Activated naive CD8-positive, alpha-beta T cell treated with anti-CD3 and anti-CD28 coated beads for 36 hours (primary cell): ENCODE results near the gene TDRD15. TPM values are rescaled to one million over a fixed set of nuclear protein-coding genes. Genes with fewer than 3 reads are reported as not detected.

Experiments used
- DNase-seq: peaks from one replicate; pipeline ENCODE4 v3.0.0; 2021
- H3K27ac Mint-ChIP-seq: one replicate; pipeline ENCODE4 v1.8.0; 2022; ENCODE audit warnings: mild to moderate bottlenecking, moderate library complexity, mixed read lengths
- H3K27me3 Mint-ChIP-seq: one replicate; pipeline ENCODE4 v1.8.0; 2022; ENCODE audit warnings: mild to moderate bottlenecking, mixed read lengths
- H3K36me3 Mint-ChIP-seq: one replicate; pipeline ENCODE4 v1.8.0; 2021; ENCODE audit warnings: mild to moderate bottlenecking, mixed read lengths
- H3K4me1 Mint-ChIP-seq: one replicate; pipeline ENCODE4 v1.8.0; 2021; ENCODE audit warnings: mixed read lengths
- H3K4me3 Mint-ChIP-seq: one replicate; pipeline ENCODE4 v1.8.0; 2022; ENCODE audit warnings: mild to moderate bottlenecking, moderate library complexity, mixed read lengths
- H3K9me3 Mint-ChIP-seq: one replicate; pipeline ENCODE4 v1.8.0; 2022; ENCODE audit warnings: mixed read lengths
- total RNA-seq, 2 experiments: library from RNA; stranded (reverse); gene quantifications; one replicate each; pipeline ENCODE4 v1.2.3, GENCODE V29; 2021

TDRD15 gene
- total RNA-seq, 2 experiments from 2014 or later = not detected

GRCh38 chr2:21165350-21165749 lies 41.6 kb downstream of the TDRD15 start:
- DNase-seq = no peak
- H3K4me3 Mint-ChIP-seq = no peak overlapping the region

GRCh38 chr2:21175895-21176646 lies 52.3 kb downstream of the TDRD15 start:
- H3K27ac Mint-ChIP-seq = no peak overlapping the region
- H3K4me1 Mint-ChIP-seq = no peaks in the 10 kb centered on the region
- no peak for DNase-seq
- no peaks in the 10 kb centered on the region for H3K36me3 Mint-ChIP-seq
- H3K9me3 Mint-ChIP-seq = no peaks in the 10 kb centered on the region
- H3K4me3 Mint-ChIP-seq = no peak overlapping the region
- no peaks in the 10 kb centered on the region for H3K27me3 Mint-ChIP-seq

More at GRCh38 chr2:21165350-21165749, 41.6 kb downstream of the TDRD15 start:
- Mint-ChIP-seq H3K27ac (no peak overlapping the region), H3K27me3 (no peaks in the 10 kb centered on the region), H3K4me1 (no peaks in the 10 kb centered on the region), H3K9me3 (peaks cover 2% of the 10 kb centered on the region), H3K36me3 (no peaks in the 10 kb centered on the region)

GRCh38 chr2:21181957-21182356 lies 58.2 kb downstream of the TDRD15 start:
- no peaks in the 10 kb centered on the region for H3K27me3 Mint-ChIP-seq
- no peak overlapping the region for H3K27ac Mint-ChIP-seq
- H3K4me1 Mint-ChIP-seq = no peaks in the 10 kb centered on the region
- H3K4me3 Mint-ChIP-seq = no peak overlapping the region
- DNase-seq = no peak
- no peaks in the 10 kb centered on the region for H3K36me3 Mint-ChIP-seq
- no peaks in the 10 kb centered on the region for H3K9me3 Mint-ChIP-seq

- Mint-ChIP-seq H3K4me1 (no peaks in the 10 kb centered on the region), H3K9me3 (no peaks in the 10 kb centered on the region), H3K36me3 (no peaks in the 10 kb centered on the region), H3K27ac (no peak overlapping the region), H3K27me3 (no peaks in the 10 kb centered on the region), H3K4me3 (no peak overlapping the region)
- no peak for DNase-seq
Measured at GRCh38 chr2:21183306-21183705, 59.5 kb downstream of the TDRD15 start.

- no peaks in the 10 kb centered on the region for H3K27me3 Mint-ChIP-seq
- H3K4me1 Mint-ChIP-seq = no peaks in the 10 kb centered on the region
- no peaks in the 10 kb centered on the region for H3K9me3 Mint-ChIP-seq
- H3K27ac Mint-ChIP-seq = no peak overlapping the region
- DNase-seq = no peak
- H3K36me3 Mint-ChIP-seq = no peaks in the 10 kb centered on the region
- H3K4me3 Mint-ChIP-seq = no peak overlapping the region
Measured at GRCh38 chr2:21183726-21184125, 60.0 kb downstream of the TDRD15 start.

- Mint-ChIP-seq H3K4me1 (no peaks in the 10 kb centered on the region), H3K36me3 (no peaks in the 10 kb centered on the region), H3K27me3 (no peaks in the 10 kb centered on the region), H3K4me3 (no peak overlapping the region), H3K27ac (no peak overlapping the region), H3K9me3 (no peaks in the 10 kb centered on the region)
- DNase-seq = no peak
Measured at GRCh38 chr2:21191535-21191934, 67.8 kb downstream of the TDRD15 start.

Other genes starting within 250 kb of the TDRD15 start
- not detected for gene APOB, start 79.9 kb upstream of the TDRD15 start, total RNA-seq